GM12878 (cell line): ENCODE measurements around the gene LRTM1. TPM values are rescaled to one million over a fixed set of nuclear protein-coding genes. Genes with fewer than 3 reads are reported as not detected.

Experiments
- BCLAF1 ChIP-seq: fragments of 450-650 bp; IDR thresholded peaks from 2 replicates; pipeline ENCODE4 v1.6.1; 2017; ENCODE audit warnings: antibody characterized with exemption, mild to moderate bottlenecking, moderate library complexity
- CHD1 ChIP-seq: IDR thresholded peaks from 2 replicates; pipeline ENCODE4 v1.6.1; 2012; ENCODE audit warnings: low read depth, low read length, improper control_type of control experiment
- NBN ChIP-seq: fragments of 450-650 bp; IDR thresholded peaks from 2 replicates; pipeline ENCODE4 v1.6.1; 2016
- NFYA ChIP-seq: IDR thresholded peaks from 2 replicates; pipeline ENCODE4 v1.6.1; 2011; ENCODE audit warnings: low read depth, mild to moderate bottlenecking, low read length, improper control_type of control experiment, borderline replicate concordance
- NR2C1 ChIP-seq: fragments of 450-650 bp; IDR thresholded peaks from 2 replicates; pipeline ENCODE4 v1.6.1; 2017; ENCODE audit warnings: antibody characterized with exemption, mild to moderate bottlenecking, moderate library complexity
- PBX3 ChIP-seq: IDR thresholded peaks from 2 replicates; pipeline ENCODE4 v1.6.1; 2011; ENCODE audit warnings: mild to moderate bottlenecking, low read depth, low read length, moderate library complexity; ENCODE audit not compliant: insufficient replicate concordance
- PKNOX1 ChIP-seq: fragments of 450-650 bp; IDR thresholded peaks from 2 replicates; pipeline ENCODE4 v1.6.1; 2016; ENCODE audit warnings: mild to moderate bottlenecking
- POLR2AphosphoS5 ChIP-seq: IDR thresholded peaks from 2 replicates; pipeline ENCODE4 v1.6.1; 2011; ENCODE audit warnings: mild to moderate bottlenecking, low read length, inconsistent platforms
- ZBTB40 ChIP-seq: fragments of 450-650 bp; IDR thresholded peaks from 2 replicates; pipeline ENCODE4 v1.6.1; 2016; ENCODE audit warnings: mild to moderate bottlenecking, moderate library complexity, borderline replicate concordance
- polyA plus RNA-seq, 11 experiments: library from polyadenylated mRNA; depleted of rRNA in 4 of 11; unstranded in 6 of 11; stranded (reverse) in 5 of 11; fragments of >200 nt; fragmentation: Nextera tagmentation in 4 of 11; fragmentation: Illumina TruSeq in 1 of 11; extraction: Ambion mirVana in 4 of 11; extraction: Trizol in 1 of 11; gene quantifications; 1 replicate in 1 of 11; 2 replicates in 10 of 11; pipeline versions ENCODE4 v1.2.1 to v1.2.3, GENCODE V29; 2011 to 2016; ENCODE audit warnings: inconsistent platforms in 2 of 11, missing spikeins in 2 of 11, low read depth in 1 of 11
- total RNA-seq, 4 experiments: library from RNA; depleted of rRNA in 3 of 4; stranded (reverse); fragments of >200 nt in 3 of 4; fragmentation: Illumina TruSeq in 1 of 4; extraction: Trizol in 1 of 4; gene quantifications; 2 replicates each; pipeline versions ENCODE4 v1.2.1 to v1.2.3, GENCODE V29; 2013 to 2021

The LRTM1 gene
- total and polyA plus RNA-seq, 10 of the 15 experiments (the other 5 are each of a cell fraction or from before 2014, with no cell fraction given): 0.08 TPM; not detected in 9

- TF ChIP-seq PBX3 (no peak), NR2C1 (no peak), ZBTB40 (no peak), PKNOX1 (no peak), CHD1 (no peak), POLR2AphosphoS5 (no peak), NFYA (no peak), NBN (no peak), BCLAF1 (no peak)
These were observed 34.3 kb upstream of the LRTM1 start (continued) for GRCh38 chr3:54962200-54962599.
